CD4-positive, alpha-beta T cell treated with Interleukin-6 at 100 ng/mL for 8 hours (primary cell): Measurements from ENCODE around the gene NFIA.

ENCODE experiments used
- DNase-seq: peaks from one replicate; pipeline ENCODE4 v3.0.0-alpha.2; 2020; ENCODE audit warnings: mixed read lengths, low spot score

The NFIA gene

GRCh38 chr1:61247051-61247825 lies 164.9 kb downstream of the NFIA start:
- no peak for DNase-seq

GRCh38 chr1:61247881-61248752 lies 165.8 kb downstream of the NFIA start:
- DNase-seq = no peak

- no peak for DNase-seq
Observed at GRCh38 chr1:61250933-61251332, 168.6 kb downstream of the NFIA start.

DNA sequence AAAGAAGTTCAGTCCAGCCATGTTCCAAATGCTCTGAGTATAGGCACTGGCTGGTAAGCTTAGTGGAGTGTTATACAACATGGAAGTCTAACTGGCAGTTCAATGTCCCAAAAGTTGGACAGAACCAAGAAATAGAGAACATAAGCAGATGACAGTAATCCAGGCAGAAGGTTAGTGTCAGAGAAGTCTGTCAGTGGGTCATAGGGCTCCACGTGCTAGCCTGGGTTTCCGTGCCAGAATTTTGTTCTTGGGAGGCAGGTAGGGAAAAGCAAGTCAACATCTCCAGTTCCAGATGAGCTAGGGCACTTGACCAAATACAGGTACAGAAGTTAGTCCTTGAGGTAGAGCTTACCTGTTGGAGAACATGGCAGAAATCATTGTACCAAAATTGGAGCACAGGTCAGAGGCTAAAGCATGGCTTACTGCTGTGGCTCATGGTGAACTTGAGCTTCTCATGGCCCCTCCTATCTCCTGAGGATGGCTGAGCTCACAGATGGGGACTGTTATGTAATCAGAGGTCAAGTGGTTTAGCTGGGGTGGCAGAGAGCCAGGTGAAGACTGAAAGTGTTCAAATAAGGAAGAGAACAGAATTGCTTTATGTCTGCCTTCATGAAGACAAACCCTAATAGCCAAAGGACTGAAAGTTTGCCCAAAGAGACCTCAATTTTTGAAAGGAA lies 170.8 kb downstream of the NFIA start:
- no peak for DNase-seq

DNA sequence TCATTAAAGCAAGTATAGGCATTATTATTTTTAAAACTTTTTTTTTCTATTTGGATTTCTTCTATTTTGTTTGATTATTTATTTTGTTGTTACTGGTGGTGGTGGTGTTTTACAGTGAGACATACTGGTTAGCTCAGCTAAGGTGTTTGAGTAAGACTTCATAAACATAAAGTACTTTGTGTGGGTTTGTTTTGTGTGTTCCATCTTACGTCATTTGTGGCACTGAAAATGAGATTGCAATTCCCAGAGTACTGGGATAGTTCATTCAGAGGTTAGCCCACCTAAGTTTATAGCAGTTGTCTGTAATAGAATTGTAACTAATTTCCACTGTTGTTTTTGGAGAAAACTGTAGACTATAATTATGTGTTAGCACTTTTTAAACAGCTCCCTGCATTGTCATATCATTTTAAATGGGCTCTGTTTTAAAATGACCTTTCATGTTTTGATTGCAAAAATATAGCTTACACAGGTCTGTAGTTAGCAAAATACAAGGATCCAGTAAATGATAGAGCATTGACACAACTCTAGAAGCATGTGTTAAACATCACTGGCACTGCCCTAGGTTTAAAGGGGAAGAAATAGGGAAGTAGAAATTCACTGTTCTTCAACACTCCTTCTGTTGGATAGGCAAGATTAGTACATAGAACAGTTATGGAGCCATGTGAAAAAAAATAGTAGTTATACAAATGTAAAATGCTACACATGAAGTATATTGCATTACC lies 171.7 kb downstream of the NFIA start:
- DNase-seq = no peak

DNA sequence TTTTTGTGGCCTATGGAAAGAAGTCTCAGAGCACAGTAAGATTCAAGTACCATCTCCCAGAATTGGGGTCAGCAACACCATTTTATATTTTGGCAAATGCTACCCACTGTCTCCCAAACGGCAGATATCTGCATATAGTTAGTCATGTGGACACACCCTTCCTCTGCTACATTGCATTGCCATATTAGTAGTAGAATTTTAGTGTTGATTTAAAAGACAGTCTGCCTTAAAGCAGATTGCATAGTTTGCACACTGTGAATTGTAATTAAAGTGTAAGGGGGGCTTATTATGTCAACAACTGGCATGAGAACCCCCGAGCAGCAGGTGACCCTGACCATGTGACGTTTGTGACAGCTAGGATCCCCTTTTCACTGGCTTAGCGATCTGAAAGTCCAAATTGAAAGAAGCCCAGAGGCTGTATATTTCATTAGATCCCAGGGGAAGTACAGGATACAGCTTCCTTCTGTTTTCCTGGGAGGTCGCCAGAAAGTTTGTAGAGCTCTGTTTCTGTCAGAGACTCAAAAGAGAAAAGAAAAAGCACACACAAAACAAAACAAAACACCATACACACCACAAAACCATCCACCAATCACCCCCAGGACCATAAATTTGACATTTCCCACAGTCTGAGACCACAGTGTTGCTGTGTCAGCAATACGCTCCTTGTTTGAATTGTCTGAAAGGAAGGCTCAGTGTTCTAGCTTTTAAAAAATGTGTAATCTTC lies 172.4 kb downstream of the NFIA start:
- DNase-seq = no peak

- no peak for DNase-seq
Observed at GRCh38 chr1:61255358-61255703, 173.0 kb downstream of the NFIA start.

GRCh38 chr1:61259379-61260148 lies 177.2 kb downstream of the NFIA start:
- DNase-seq = no peak

DNA sequence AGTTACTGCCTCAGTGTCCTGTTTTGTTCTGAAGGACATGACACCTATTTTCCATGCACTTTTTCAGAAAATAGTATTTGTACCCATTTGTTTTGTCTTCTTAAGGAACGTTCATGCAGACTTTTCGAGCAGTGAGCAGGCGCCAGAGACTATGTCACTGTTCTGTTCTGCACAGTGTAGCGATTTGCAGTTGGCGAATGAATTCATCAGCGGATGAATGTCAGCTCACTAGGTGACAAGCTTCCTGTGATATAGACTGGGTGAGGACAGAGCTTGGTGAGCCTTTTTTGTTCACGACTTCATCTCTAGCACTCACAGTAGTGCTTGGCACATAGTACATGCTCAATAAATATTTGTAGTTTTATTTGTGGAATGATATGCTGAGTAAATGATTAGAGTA lies 177.8 kb downstream of the NFIA start:
- no peak for DNase-seq

GRCh38 chr1:61261595-61261994 lies 179.2 kb downstream of the NFIA start:
- DNase-seq = no peak

DNA sequence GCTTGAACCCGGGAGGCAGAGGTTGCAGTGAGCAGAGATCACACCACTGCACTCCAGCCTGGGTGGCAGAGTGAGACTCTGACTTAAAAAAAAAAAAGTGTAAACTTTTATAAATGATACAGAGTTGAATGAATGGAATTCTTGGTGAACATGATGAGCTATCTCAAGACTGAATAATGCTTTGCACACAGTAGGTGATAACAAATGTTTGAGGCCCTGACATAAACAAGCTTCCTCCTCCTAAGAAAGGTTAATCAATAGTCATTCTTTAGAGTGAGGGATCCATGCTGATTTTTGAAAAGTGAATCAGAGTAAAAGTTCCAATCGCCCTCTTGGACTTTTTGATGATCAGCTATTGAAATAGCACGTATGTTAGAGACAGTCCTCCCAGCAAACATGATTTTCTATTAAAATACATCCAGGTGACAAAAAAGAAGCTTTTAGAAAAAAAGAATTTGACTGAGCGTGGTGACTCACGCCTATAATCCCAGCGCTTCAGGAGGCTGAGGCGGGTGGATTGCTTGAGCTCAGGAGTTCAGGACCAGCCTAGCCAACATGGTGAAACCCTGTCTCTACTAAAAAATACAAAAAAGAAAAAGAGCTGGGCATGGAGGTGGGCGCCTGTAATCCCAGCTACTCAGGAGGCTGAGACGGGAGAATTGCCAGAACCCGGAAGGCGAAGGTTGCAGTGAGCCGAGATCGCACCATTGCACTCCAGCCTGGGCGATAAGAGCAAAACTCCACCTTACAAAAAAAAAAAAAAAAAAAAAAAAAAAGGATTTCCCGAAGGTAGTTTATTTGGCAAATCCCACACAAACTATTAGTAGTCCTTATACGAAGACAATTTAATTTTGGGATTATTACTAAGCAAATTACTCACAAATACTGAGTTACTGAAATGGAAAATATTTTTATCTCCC lies 181.8 kb downstream of the NFIA start:
- no peak for DNase-seq

DNA sequence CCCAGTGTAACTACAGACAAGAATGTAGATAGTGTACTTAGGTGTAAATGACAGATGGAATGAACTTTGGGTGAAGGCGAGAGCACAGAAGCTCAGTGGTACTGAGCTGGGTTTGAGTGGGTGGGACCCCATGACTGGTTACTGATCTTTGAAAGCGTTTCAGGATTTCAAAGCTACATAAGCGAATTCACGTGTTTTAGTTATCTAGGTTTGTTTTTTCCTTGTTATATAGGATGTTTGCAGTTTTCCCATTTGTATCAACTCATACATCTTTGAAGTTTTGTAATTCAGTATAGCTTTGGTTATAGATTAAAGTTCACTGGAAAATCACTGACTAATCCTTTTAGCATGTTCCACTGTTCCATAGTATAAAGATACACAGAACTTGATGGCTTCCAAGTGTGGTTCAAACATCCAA lies 182.5 kb downstream of the NFIA start:
- no peak for DNase-seq

- DNase-seq = no peak
Observed at GRCh38 chr1:61265665-61266064, 183.3 kb downstream of the NFIA start.

DNA sequence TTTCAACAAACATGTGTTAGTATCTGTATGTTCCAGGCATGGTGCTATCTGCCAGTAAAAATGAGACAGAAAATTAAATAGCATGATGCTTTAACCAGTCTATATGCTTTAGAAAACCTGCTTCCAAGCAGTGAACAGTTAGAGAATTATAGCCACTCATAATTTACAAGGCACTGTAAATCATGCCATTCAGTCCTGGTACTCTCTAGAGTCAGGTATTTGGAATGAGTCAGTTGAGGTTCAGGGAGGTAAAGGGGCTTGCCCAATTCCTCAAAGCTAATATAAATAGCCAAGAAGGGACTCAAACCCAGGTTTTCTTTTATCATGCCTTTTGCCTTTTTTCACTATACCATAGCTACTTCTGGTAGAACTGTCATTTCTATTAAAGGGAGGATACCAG lies 184.4 kb downstream of the NFIA start:
- DNase-seq = no peak

DNA sequence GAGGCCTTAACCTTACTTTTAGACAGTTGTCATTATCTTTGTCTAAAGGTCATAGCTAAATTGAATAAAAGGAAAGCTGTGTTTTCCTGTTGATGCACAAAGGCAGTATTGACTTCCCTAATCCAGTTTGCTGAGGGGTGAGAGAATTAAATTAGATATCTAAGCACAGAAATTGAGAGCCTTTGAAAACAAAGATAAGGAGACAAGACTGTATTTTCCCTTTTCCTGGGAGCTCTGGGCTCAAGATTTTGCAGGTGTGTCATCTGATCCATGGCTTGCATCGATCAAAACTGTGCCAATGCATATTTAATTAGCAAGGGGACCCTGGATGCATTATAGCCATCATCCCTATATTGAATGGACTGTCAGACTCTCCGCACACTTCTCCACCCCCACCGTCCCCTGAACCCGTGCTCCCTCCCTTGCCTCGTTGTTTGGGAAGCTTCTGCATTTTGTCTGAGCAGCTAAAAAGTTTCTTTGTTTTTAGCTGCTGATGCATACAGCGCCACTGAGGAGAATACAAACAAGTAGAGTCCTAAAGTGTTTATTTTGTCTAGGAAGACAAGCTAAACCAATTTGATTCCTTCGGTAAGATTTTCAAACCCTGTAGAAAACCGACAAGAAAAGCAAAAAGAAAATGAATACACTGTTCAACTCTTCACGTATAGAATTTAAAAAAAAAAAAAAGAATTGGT lies 186.3 kb downstream of the NFIA start:
- DNase-seq = no peak

DNA sequence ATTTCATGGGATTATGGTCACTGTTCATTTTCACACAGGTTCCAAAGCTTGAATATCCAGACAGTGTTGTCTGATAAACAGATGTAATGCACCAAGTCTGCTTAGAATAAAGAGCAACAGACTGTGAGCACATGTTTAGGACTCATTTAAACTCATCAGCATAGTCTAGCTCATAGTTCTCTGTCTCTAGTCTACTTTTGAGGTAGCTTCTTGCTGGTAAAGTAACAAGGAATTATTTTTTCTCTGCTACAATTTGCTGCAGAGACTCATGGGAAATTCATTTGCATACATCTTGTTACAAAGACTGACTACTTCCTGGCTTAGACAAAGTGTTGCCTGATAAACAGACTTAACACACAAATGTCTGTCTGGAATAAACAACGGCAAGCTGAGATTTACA lies 187.2 kb downstream of the NFIA start:
- DNase-seq = no peak

DNA sequence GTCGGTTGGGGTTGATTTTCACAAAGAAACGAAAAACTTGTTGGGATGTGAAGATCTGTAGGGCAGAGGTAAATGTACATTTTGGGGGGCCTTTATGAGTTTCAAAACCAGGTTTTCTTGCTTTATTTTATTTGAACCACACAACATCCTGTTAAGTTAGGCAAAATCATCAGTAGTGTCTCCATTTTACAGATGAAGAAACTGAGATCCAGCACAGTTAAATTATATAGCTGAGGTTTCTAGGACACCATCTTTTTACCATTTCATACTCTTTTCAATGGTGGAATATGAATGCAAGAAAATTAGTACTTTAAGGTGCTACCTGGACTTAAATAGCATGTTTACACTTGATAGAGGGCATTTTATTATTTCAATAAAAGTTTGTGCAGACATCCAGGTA lies 187.7 kb downstream of the NFIA start:
- no peak for DNase-seq

GRCh38 chr1:61270761-61271411 lies 188.5 kb downstream of the NFIA start:
- no peak for DNase-seq

- DNase-seq = no peak
Observed at GRCh38 chr1:61271412-61271789, 189.0 kb downstream of the NFIA start.
